ENCODE data around the gene ROMO1. TPM values are rescaled to one million over a fixed set of nuclear protein-coding genes. Genes with fewer than 3 reads are reported as not detected.
A peak's percentile ranks its signal among the peaks of the same experiment; 100 is the strongest.

ROMO1 gene
- polyA plus RNA-seq (2011; rRNA removed) = 201 and 204 TPM in 2 replicates
- polyA plus RNA-seq (2012; cell fraction: cytosol; rRNA removed) = 974 and 1,231 TPM in 2 replicates
- polyA plus RNA-seq (2012; cell fraction: nucleus; rRNA removed) = 655 and 1,009 TPM in 2 replicates
- polyA plus RNA-seq (2017; fragmentation: RNase III; extraction: RNeasy Plus Mini Kit Qiagen cat#74134 plus additional on column Dnase treatment) = 365 to 430 TPM (median 425 TPM) in 3 replicates
- polyA minus RNA-seq (2011; rRNA and poly(A)+ RNA removed) = 20.8 and 23.3 TPM in 2 replicates

DNA sequence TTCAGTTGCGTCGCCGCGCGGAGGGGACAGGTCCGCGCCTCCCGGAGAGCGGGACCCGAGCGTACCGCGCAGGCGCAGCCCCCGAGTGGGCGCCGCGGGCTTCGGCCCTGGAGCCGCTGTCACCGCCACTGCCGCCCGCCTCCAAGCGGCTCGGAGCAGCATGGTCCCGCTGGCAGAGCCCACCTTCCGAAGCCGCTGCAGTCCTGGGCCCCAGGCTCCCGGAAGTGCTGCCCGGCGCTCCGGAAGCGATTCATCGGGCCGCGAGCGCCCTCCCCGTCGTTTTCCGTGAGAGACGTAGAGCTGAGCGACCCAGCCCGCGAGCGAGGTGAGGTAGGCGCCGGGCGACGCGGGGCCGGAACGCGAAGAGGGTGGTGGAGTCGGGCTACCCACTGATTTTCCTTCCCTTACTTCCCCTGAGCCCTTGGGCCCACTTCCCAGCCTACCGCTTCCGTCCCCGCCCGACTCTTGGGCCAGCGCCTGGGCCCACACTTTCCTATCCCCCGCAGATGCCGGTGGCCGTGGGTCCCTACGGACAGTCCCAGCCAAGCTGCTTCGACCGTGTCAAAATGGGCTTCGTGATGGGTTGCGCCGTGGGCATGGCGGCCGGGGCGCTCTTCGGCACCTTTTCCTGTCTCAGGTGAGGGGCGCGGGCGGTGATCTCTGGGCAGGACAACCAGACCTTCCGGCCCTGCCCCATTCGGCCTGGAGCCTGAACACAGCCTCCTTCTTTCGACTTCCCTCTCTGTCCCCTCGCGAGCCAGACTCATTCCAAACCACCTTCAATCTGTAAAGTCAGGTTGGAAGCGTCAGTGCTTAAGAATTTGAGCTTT is at the start of gene ROMO1, which contains the start of gene NFS1:
Gene ROMO1, plus strand, starts transcription at position 279 of the 830 bp plus-strand sequence. Its CDS starts 228 bp downstream, at position 507.
Gene NFS1, minus strand, starts transcription at position 226 of the 830 bp plus-strand sequence. Its CDS starts 64 bp downstream, at position 162.
- H3K4me3 ChIP-seq = peak within 1 kb of the TSS; percentile 90
- TF ChIP-seq KDM5A (IDR thresholded peaks at IDR 0.05) = peak; percentile 57; the same call in 1 of the 2 replicates
- TF ChIP-seq SMC3 (IDR thresholded peaks at IDR 0.05) = peak; percentile 14; the same call in 2 of the 3 replicates
- TF ChIP-seq, protein P1, sequence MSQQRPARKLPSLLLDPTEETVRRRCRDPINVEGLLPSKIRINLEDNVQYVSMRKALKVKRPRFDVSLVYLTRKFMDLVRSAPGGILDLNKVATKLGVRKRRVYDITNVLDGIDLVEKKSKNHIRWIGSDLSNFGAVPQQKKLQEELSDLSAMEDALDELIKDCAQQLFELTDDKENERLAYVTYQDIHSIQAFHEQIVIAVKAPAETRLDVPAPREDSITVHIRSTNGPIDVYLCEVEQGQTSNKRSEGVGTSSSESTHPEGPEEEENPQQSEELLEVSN (IDR thresholded peaks at IDR 0.05; ENCODE audit: borderline replicate concordance, low read depth) = peak; percentile 64; the same call in 1 of the 2 replicates
- TF ChIP-seq ZC3H11A (IDR thresholded peaks at IDR 0.05) = peak; percentile 20; the same call in 1 of the 2 replicates
- no peak for TF ChIP-seq EHF (CRISPR knock-in tag; IDR thresholded peaks at IDR 0.05)
- TF ChIP-seq, protein P2, sequence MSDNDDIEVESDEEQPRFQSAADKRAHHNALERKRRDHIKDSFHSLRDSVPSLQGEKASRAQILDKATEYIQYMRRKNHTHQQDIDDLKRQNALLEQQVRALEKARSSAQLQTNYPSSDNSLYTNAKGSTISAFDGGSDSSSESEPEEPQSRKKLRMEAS (IDR thresholded peaks at IDR 0.05) = peak; percentile 80
- TF ChIP-seq, protein P3, sequence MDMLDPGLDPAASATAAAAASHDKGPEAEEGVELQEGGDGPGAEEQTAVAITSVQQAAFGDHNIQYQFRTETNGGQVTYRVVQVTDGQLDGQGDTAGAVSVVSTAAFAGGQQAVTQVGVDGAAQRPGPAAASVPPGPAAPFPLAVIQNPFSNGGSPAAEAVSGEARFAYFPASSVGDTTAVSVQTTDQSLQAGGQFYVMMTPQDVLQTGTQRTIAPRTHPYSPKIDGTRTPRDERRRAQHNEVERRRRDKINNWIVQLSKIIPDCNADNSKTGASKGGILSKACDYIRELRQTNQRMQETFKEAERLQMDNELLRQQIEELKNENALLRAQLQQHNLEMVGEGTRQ (IDR thresholded peaks at IDR 0.05) = no peak
- no peak for TF ChIP-seq CEBPB (IDR thresholded peaks at IDR 0.05)
- TF ChIP-seq, protein P4, sequence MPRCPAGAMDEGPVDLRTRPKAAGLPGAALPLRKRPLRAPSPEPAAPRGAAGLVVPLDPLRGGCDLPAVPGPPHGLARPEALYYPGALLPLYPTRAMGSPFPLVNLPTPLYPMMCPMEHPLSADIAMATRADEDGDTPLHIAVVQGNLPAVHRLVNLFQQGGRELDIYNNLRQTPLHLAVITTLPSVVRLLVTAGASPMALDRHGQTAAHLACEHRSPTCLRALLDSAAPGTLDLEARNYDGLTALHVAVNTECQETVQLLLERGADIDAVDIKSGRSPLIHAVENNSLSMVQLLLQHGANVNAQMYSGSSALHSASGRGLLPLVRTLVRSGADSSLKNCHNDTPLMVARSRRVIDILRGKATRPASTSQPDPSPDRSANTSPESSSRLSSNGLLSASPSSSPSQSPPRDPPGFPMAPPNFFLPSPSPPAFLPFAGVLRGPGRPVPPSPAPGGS (IDR thresholded peaks at IDR 0.05) = peak; percentile 71; the same call in 2 of the 3 replicates
- TF ChIP-seq, protein P5, sequence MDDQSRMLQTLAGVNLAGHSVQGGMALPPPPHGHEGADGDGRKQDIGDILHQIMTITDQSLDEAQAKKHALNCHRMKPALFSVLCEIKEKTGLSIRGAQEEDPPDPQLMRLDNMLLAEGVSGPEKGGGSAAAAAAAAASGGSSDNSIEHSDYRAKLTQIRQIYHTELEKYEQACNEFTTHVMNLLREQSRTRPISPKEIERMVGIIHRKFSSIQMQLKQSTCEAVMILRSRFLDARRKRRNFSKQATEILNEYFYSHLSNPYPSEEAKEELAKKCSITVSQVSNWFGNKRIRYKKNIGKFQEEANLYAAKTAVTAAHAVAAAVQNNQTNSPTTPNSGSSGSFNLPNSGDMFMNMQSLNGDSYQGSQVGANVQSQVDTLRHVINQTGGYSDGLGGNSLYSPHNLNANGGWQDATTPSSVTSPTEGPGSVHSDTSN (IDR thresholded peaks at IDR 0.05) = peak; percentile 64; the same call in 1 of the 2 replicates
- TF ChIP-seq POLR2A (IDR thresholded peaks at IDR 0.05; ENCODE audit: low read length) = peak; percentile 79
- TF ChIP-seq PHF8 (IDR thresholded peaks at IDR 0.05; ENCODE audit: borderline replicate concordance, low read depth) = peak; percentile 93
- peak in 1 of 2 experiments; percentile 17; a peak in 1 of 5 replicates for TF ChIP-seq RAD21 (conservative IDR thresholded peaks at IDR 0.05 in 1 of 2, IDR thresholded peaks at IDR 0.05 in 1 of 2)
- TF ChIP-seq EP300 (IDR thresholded peaks at IDR 0.05) = no peak
- TF ChIP-seq, protein P6, sequence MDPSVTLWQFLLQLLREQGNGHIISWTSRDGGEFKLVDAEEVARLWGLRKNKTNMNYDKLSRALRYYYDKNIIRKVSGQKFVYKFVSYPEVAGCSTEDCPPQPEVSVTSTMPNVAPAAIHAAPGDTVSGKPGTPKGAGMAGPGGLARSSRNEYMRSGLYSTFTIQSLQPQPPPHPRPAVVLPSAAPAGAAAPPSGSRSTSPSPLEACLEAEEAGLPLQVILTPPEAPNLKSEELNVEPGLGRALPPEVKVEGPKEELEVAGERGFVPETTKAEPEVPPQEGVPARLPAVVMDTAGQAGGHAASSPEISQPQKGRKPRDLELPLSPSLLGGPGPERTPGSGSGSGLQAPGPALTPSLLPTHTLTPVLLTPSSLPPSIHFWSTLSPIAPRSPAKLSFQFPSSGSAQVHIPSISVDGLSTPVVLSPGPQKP (IDR thresholded peaks at IDR 0.05; ENCODE audit: low read depth, low read length) = no peak
- TF ChIP-seq, protein P7, sequence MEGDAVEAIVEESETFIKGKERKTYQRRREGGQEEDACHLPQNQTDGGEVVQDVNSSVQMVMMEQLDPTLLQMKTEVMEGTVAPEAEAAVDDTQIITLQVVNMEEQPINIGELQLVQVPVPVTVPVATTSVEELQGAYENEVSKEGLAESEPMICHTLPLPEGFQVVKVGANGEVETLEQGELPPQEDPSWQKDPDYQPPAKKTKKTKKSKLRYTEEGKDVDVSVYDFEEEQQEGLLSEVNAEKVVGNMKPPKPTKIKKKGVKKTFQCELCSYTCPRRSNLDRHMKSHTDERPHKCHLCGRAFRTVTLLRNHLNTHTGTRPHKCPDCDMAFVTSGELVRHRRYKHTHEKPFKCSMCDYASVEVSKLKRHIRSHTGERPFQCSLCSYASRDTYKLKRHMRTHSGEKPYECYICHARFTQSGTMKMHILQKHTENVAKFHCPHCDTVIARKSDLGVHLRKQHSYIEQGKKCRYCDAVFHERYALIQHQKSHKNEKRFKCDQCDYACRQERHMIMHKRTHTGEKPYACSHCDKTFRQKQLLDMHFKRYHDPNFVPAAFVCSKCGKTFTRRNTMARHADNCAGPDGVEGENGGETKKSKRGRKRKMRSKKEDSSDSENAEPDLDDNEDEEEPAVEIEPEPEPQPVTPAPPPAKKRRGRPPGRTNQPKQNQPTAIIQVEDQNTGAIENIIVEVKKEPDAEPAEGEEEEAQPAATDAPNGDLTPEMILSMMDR (IDR thresholded peaks at IDR 0.05) = 0 out of 3 replicates have a peak, but pooled peaks have one; percentile 10
- peak; percentile 70 to 84 for TF ChIP-seq JUN (IDR thresholded peaks at IDR 0.05)
- ATAC-seq (peak; percentile 79 to 90), DNase-seq (ENCODE audit: low read depth in 1 of 2, low spot score in 1 of 2) (peak; percentile 81 to 91), FAIRE-seq (no peak)
- H3K9me3 ChIP-seq = no peaks in the 10 kb centered on the region
- peaks cover 28% of the 10 kb centered on the region for H3K4me1 ChIP-seq
- POLR2A ChIA-PET = interaction anchor here (0.6 to 1.9 kb wide), 9 partner anchors 8 to 132 kb away, joined by 3 to 11 read pairs (median 5); partner anchors contain the start of genes CPNE1, RBM12 and RBM39
- CTCF ChIA-PET = interaction anchor here (0.7 to 0.8 kb wide), 3 partner anchors 30 to 255 kb away, joined by 3 read pairs; partner anchors contain the start of gene SCAND1
- peak within 1 kb of the TSS; percentile 99 for H3K4me2 ChIP-seq
- WGBS (ENCODE audit: missing lambda C conversion rate) = 0% methylated on average over 32 of the region's 81 CpGs
- H3K27ac ChIP-seq = peak within 1 kb of the TSS; percentile 94 to 95

Data from A549 (cell line).